CD4-positive, alpha-beta T cell (primary cell): ENCODE results near the gene LHFPL5. TPM values are rescaled to one million over a fixed set of nuclear protein-coding genes. Genes with fewer than 3 reads are reported as not detected.

Experiments used
- ATAC-seq: fragments of 200-7000 bp; cut with Tn5 transposase; one replicate; pipeline ENCODE4 v1.10.0; 2022; ENCODE audit warnings: mild to moderate bottlenecking; ENCODE audit not compliant: poor library complexity
- CTCF ChIA-PET: fragments of 350-600 bp; sonication (Branson Sonifier 250); formaldehyde crosslinking; loops from one replicate; lab custom pipeline; 2021; ENCODE audit warnings: antibody characterized with exemption, inconsistent platforms; lab: Charles Lee
- POLR2A ChIA-PET: fragments of 350-600 bp; sonication (Branson Sonifier 250); formaldehyde crosslinking; loops from one replicate; lab custom pipeline; 2021; ENCODE audit warnings: antibody characterized with exemption, inconsistent platforms; lab: Charles Lee
- DNase-seq, 14 experiments: peaks; one replicate each; pipeline ENCODE4 v3.0.0-alpha.2; 2013 to 2020; ENCODE audit warnings: mixed read lengths in 2 of 14
- H3K27ac ChIP-seq, 2 donors: one replicate each; pipeline versions ENCODE4 v1.5.1 to v1.7.0; 2013; ENCODE audit warnings: low read length in 2 of 2, low read depth in 1 of 2, mild to moderate bottlenecking in 1 of 2
- H3K27me3 ChIP-seq, 2 experiments: 1 replicate in 1 of 2; 2 replicates in 1 of 2; pipeline versions ENCODE4 v1.6.1 to v1.7.0; 2013; ENCODE audit warnings: low read length in 2 of 2, control low read depth in 1 of 2, mild to moderate bottlenecking in 1 of 2, moderate library complexity in 1 of 2; ENCODE audit not compliant: insufficient read depth in 2 of 2, control insufficient read depth in 1 of 2
- H3K36me3 ChIP-seq: one replicate; pipeline ENCODE4 v1.6.1; 2013; ENCODE audit warnings: low read length, control low read depth; ENCODE audit not compliant: insufficient read depth
- H3K4me1 ChIP-seq: one replicate; pipeline ENCODE4 v1.6.1; 2013; ENCODE audit warnings: low read length, control low read depth; ENCODE audit not compliant: insufficient read depth
- H3K4me3 ChIP-seq: one replicate; pipeline ENCODE4 v1.5.1; 2013; ENCODE audit warnings: mild to moderate bottlenecking, low read length, moderate library complexity
- H3K9me3 ChIP-seq, 2 experiments: 1 replicate in 1 of 2; 2 replicates in 1 of 2; pipeline versions ENCODE4 v1.6.1 to v1.7.0; 2013; ENCODE audit warnings: low read length in 2 of 2, mild to moderate bottlenecking in 2 of 2, control low read depth in 1 of 2, moderate library complexity in 1 of 2; ENCODE audit not compliant: control insufficient read depth in 1 of 2, insufficient read depth in 1 of 2
- H3K27ac Mint-ChIP-seq: one replicate; pipeline ENCODE4 v1.8.0; 2020; ENCODE audit warnings: mixed read lengths
- H3K27me3 Mint-ChIP-seq: one replicate; pipeline ENCODE4 v1.8.0; 2021; ENCODE audit warnings: mixed read lengths
- H3K36me3 Mint-ChIP-seq: one replicate; pipeline ENCODE4 v1.8.0; 2021; ENCODE audit warnings: low read depth, mixed read lengths
- H3K4me1 Mint-ChIP-seq: one replicate; pipeline ENCODE4 v1.8.0; 2021; ENCODE audit warnings: low read depth, mixed read lengths
- H3K4me3 Mint-ChIP-seq: one replicate; pipeline ENCODE4 v1.8.0; 2020; ENCODE audit warnings: mild to moderate bottlenecking, mixed read lengths
- H3K9me3 Mint-ChIP-seq: one replicate; pipeline ENCODE4 v1.8.0; 2020; ENCODE audit warnings: mixed read lengths
- intact Hi-C, 2 experiments: fragments of 100-400 bp; cut with DNase I in 1 of 2; cut with micrococcal nuclease in 1 of 2; formaldehyde crosslinking; loops; one replicate each; pipeline versions ENCODE4 v1.15.1 to v1.9.0; 2023 to 2025; cut with DNase I, micrococcal nuclease
- total RNA-seq, 174 experiments: library from RNA in 2 of 174; stranded (reverse) in 2 of 174; gene quantifications; one replicate each; pipeline ENCODE4 v1.2.3 and lab custom pipeline; 2021 to 2026
- TF ChIP-seq, protein P1 (sequence below): fragments of 200-600 bp; IDR thresholded peaks from one replicate; pipeline ENCODE4 v1.8.0; 2022; ENCODE audit warnings: antibody characterized with exemption, mild to moderate bottlenecking

LHFPL5 gene
- total RNA-seq, 2 experiments from 2014 or later: not detected

GRCh38 chr6:35774116-35774794, 30.9 kb upstream of the LHFPL5 start:
- H3K9me3 ChIP-seq: no peaks in the 10 kb centered on the region
- ChIA-PET CTCF (interaction anchor here (0.7 kb wide), 1 partner anchor 183 kb away, joined by 4 read pairs; no protein-coding TSS in a partner anchor), POLR2A (interaction anchor here (0.5 kb wide), 1 partner anchor 104 kb away, joined by 3 read pairs; no protein-coding TSS in a partner anchor)
- TF ChIP-seq, protein P1, sequence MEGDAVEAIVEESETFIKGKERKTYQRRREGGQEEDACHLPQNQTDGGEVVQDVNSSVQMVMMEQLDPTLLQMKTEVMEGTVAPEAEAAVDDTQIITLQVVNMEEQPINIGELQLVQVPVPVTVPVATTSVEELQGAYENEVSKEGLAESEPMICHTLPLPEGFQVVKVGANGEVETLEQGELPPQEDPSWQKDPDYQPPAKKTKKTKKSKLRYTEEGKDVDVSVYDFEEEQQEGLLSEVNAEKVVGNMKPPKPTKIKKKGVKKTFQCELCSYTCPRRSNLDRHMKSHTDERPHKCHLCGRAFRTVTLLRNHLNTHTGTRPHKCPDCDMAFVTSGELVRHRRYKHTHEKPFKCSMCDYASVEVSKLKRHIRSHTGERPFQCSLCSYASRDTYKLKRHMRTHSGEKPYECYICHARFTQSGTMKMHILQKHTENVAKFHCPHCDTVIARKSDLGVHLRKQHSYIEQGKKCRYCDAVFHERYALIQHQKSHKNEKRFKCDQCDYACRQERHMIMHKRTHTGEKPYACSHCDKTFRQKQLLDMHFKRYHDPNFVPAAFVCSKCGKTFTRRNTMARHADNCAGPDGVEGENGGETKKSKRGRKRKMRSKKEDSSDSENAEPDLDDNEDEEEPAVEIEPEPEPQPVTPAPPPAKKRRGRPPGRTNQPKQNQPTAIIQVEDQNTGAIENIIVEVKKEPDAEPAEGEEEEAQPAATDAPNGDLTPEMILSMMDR: no peak
- no peak overlapping the region for H3K27ac ChIP-seq
- intact Hi-C loops: no loop called here
- H3K36me3 Mint-ChIP-seq: no peaks in the 10 kb centered on the region
- H3K27me3 Mint-ChIP-seq: peaks cover 40% of the 10 kb centered on the region
- H3K27ac Mint-ChIP-seq: no peak overlapping the region
- DNase-seq (no peak), ATAC-seq (no peak)
- H3K4me3 ChIP-seq: no peak overlapping the region
- no peak overlapping the region for H3K4me3 Mint-ChIP-seq
- peaks cover 4% of the 10 kb centered on the region for H3K4me1 ChIP-seq
- H3K9me3 Mint-ChIP-seq: no peaks in the 10 kb centered on the region
- H3K36me3 ChIP-seq: no peaks in the 10 kb centered on the region
- H3K27me3 ChIP-seq: peaks cover 15 to 29% of the 10 kb centered on the region in 2 experiments
- no peaks in the 10 kb centered on the region for H3K4me1 Mint-ChIP-seq

DNA sequence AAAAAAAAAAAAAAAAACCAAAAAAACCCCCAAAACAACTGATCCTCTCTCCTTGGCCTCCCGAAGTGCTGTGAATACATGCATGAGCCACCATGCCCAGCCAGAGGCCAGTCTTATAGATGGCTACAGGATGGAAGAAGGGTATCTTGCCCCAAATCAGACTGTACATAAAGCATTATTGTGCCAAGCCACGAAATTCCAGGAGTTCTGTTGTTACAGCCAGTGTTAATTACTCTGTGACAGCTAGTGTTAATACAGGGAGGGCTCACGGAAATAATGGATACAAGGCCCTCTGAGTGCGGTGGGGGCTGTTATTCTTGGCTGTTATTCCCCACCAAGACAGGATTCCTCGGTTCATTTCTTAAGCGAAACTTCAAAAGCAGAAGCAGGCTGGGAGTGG, 30.1 kb upstream of the LHFPL5 start:
- H3K4me1 Mint-ChIP-seq: no peaks in the 10 kb centered on the region
- no peak overlapping the region for H3K27ac Mint-ChIP-seq
- ChIA-PET CTCF (interaction anchor here (0.7 kb wide), 1 partner anchor 182 kb away, joined by 4 read pairs; no protein-coding TSS in a partner anchor), POLR2A (no interaction called here)
- intact Hi-C loops: no loop called here
- DNase-seq (no peak), ATAC-seq (no peak)
- no peaks in the 10 kb centered on the region for H3K9me3 ChIP-seq
- H3K36me3 Mint-ChIP-seq: no peaks in the 10 kb centered on the region
- no peak overlapping the region for H3K27ac ChIP-seq
- H3K4me3 ChIP-seq: no peak overlapping the region
- H3K4me1 ChIP-seq: peaks cover 4% of the 10 kb centered on the region
- no peak overlapping the region for H3K4me3 Mint-ChIP-seq
- TF ChIP-seq, protein P1: no peak
- H3K27me3 Mint-ChIP-seq: peaks cover 46% of the 10 kb centered on the region
- no peaks in the 10 kb centered on the region for H3K9me3 Mint-ChIP-seq
- H3K27me3 ChIP-seq: peaks cover 15 to 29% of the 10 kb centered on the region in 2 experiments
- H3K36me3 ChIP-seq: no peaks in the 10 kb centered on the region

- intact Hi-C loops: no loop called here
- CTCF ChIA-PET: no interaction called here
- no peaks in the 10 kb centered on the region for H3K36me3 Mint-ChIP-seq
- Histone ChIP-seq H3K4me3 (peak within 1 kb of the TSS; percentile 22), H3K9me3 (no peaks in the 10 kb centered on the region), H3K27ac (no peak within 1 kb of the TSS), H3K4me1 (peaks cover 4% of the 10 kb centered on the region), H3K36me3 (no peaks in the 10 kb centered on the region), H3K27me3 (peaks cover 18 to 29% of the 10 kb centered on the region in 2 experiments)
- H3K27ac Mint-ChIP-seq: no peak within 1 kb of the TSS
- ATAC-seq (no peak), DNase-seq (no peak)
- no peaks in the 10 kb centered on the region for H3K4me1 Mint-ChIP-seq
- H3K9me3 Mint-ChIP-seq: no peaks in the 10 kb centered on the region
- peaks cover 57% of the 10 kb centered on the region for H3K27me3 Mint-ChIP-seq
- H3K4me3 Mint-ChIP-seq: peak within 1 kb of the TSS; percentile 73
- TF ChIP-seq, protein P1: no peak
- POLR2A ChIA-PET: no interaction called here
Measured at GRCh38 chr6:35776364-35777215, 28.6 kb upstream of the LHFPL5 start, which contains the start of gene CLPSL2. CLPSL2 (plus strand) TSS chr6:35776598; CDS start chr6:35776619, 21 bp downstream.
